Measurements from ENCODE around the gene DAZAP1. TPM values are rescaled to one million over a fixed set of nuclear protein-coding genes. Genes with fewer than 3 reads are reported as not detected.
"Not testable (repeated sequence)": the region's sequence is repeated elsewhere in the genome, so short reads cannot be mapped to it uniquely, and the experiment has no call there.

Gene DAZAP1
- polyA plus RNA-seq, 1 of the 3 experiments (the other 2 are of a cell fraction): 54.3 TPM

- TF ChIP-seq, protein P1, sequence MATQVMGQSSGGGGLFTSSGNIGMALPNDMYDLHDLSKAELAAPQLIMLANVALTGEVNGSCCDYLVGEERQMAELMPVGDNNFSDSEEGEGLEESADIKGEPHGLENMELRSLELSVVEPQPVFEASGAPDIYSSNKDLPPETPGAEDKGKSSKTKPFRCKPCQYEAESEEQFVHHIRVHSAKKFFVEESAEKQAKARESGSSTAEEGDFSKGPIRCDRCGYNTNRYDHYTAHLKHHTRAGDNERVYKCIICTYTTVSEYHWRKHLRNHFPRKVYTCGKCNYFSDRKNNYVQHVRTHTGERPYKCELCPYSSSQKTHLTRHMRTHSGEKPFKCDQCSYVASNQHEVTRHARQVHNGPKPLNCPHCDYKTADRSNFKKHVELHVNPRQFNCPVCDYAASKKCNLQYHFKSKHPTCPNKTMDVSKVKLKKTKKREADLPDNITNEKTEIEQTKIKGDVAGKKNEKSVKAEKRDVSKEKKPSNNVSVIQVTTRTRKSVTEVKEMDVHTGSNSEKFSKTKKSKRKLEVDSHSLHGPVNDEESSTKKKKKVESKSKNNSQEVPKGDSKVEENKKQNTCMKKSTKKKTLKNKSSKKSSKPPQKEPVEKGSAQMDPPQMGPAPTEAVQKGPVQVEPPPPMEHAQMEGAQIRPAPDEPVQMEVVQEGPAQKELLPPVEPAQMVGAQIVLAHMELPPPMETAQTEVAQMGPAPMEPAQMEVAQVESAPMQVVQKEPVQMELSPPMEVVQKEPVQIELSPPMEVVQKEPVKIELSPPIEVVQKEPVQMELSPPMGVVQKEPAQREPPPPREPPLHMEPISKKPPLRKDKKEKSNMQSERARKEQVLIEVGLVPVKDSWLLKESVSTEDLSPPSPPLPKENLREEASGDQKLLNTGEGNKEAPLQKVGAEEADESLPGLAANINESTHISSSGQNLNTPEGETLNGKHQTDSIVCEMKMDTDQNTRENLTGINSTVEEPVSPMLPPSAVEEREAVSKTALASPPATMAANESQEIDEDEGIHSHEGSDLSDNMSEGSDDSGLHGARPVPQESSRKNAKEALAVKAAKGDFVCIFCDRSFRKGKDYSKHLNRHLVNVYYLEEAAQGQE (IDR thresholded peaks at IDR 0.05; ENCODE audit: low read depth, low read length): no peak
- TF ChIP-seq YY1 (IDR thresholded peaks at IDR 0.05; ENCODE audit: low read depth) (no peak), CTCF (IDR thresholded peaks at IDR 0.05) (no peak), CHD2 (IDR thresholded peaks at IDR 0.05; ENCODE audit: low read length, partially characterized antibody) (no peak), MEF2A (IDR thresholded peaks at IDR 0.05; ENCODE audit: borderline replicate concordance, low read depth) (no peak), FOXJ3 (CRISPR knock-in tag; IDR thresholded peaks at IDR 0.05) (no peak), NRF1 (IDR thresholded peaks at IDR 0.05; ENCODE audit: low read depth, low read length) (no peak), RAD21 (IDR thresholded peaks at IDR 0.05; ENCODE audit: low read length) (no peak), POLR2AphosphoS5 (IDR thresholded peaks at IDR 0.05; ENCODE audit: low read depth, low read length) (no peak), TCF12 (IDR thresholded peaks at IDR 0.05) (no peak)
Observed at GRCh38 chr19:1418951-1419738, 11.8 kb downstream of the DAZAP1 start (continued).

DNA sequence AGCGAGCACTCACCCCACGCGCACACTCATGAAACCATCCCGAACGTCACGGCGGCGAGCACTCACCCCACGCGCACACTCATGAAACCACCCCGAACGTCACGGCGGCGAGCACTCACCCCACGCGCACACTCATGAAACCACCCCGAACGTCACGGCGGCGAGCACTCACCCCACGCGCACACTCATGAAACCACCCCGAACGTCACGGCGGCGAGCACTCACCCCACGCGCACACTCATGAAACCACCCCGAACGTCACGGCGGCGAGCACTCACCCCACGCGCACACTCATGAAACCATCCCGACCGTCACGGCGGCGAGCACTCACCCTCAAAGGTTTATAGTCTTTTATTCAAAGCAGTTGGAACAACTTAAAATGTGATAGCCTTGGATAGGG lies 12.7 kb downstream of the DAZAP1 start:
- H3K4me3 ChIP-seq (ENCODE audit: low read depth in 2 of 2, low read length in 1 of 2); DNase-seq; H3K4me1 ChIP-seq (ENCODE audit: control insufficient read depth in 1 of 2, insufficient read depth in 2 of 2, low read depth in 1 of 2, low read length in 1 of 2); H3K27ac ChIP-seq (ENCODE audit: low read depth in 2 of 2, low read length in 1 of 2); H3K4me2 ChIP-seq; H3K9me3 ChIP-seq; H2AFZ ChIP-seq (ENCODE audit: low read depth); H3K9ac ChIP-seq; H3K27me3 ChIP-seq (ENCODE audit: insufficient read depth); H3F3A ChIP-seq (replicated peaks; ENCODE audit: insufficient read depth); H3K9me2 ChIP-seq: not testable (repeated sequence)
- Histone ChIP-seq H3K36me3 (replicated peaks in 1 of 2; ENCODE audit: control insufficient read depth in 1 of 2, insufficient read depth in 2 of 2, low read length in 1 of 2) (peaks cover 7 to 79% of the 10 kb centered on the region in 2 experiments), H4K20me1 (ENCODE audit: insufficient read depth) (peaks cover 55% of the 10 kb centered on the region), H3K79me2 (ENCODE audit: insufficient read depth) (peaks cover 64% of the 10 kb centered on the region)
- 97% methylated on average over 25 of the region's 43 CpGs for WGBS (ENCODE audit: low lambda C conversion rate)
- POLR2A ChIA-PET: interaction anchor here (1.1 kb wide), 1 partner anchor 11 kb away, joined by 3 read pairs; no protein-coding TSS in a partner anchor
- CTCF ChIA-PET: interaction anchor here (1.0 kb wide), 1 partner anchor 15 kb away, joined by 3 read pairs; no protein-coding TSS in a partner anchor

Measured in SK-N-SH (cell line).